Activated CD8-positive, alpha-beta T cell treated with anti-CD3 and anti-CD28 coated beads for 36 hours (primary cell): ENCODE results near the gene ADNP. TPM values are rescaled to one million over a fixed set of nuclear protein-coding genes. Genes with fewer than 3 reads are reported as not detected.

ENCODE experiments used
- ATAC-seq: fragments of 200-7000 bp; cut with Tn5 transposase; one replicate; pipeline ENCODE4 v1.10.0; 2021; ENCODE audit warnings: mild to moderate bottlenecking, moderate library complexity
- CTCF ChIA-PET: fragments of 350-600 bp; sonication (Branson Sonifier 250); formaldehyde crosslinking; loops from one replicate; lab custom pipeline; 2021; ENCODE audit warnings: antibody characterized with exemption; lab: Charles Lee
- POLR2A ChIA-PET: fragments of 350-600 bp; sonication (Branson Sonifier 250); formaldehyde crosslinking; loops from one replicate; lab custom pipeline; 2021; ENCODE audit warnings: antibody characterized with exemption; lab: Charles Lee
- DNase-seq: peaks from one replicate; pipeline ENCODE4 v3.0.0-alpha.2; 2020
- H3K27ac Mint-ChIP-seq: one replicate; pipeline ENCODE4 v1.8.0; 2021; ENCODE audit warnings: mild to moderate bottlenecking, mixed read lengths
- H3K27me3 Mint-ChIP-seq: one replicate; pipeline ENCODE4 v1.8.0; 2021; ENCODE audit warnings: mixed read lengths
- H3K36me3 Mint-ChIP-seq: one replicate; pipeline ENCODE4 v1.8.0; 2021; ENCODE audit warnings: low read depth, mixed read lengths
- H3K4me1 Mint-ChIP-seq: one replicate; pipeline ENCODE4 v1.8.0; 2021; ENCODE audit warnings: low read depth, mixed read lengths
- H3K4me3 Mint-ChIP-seq: one replicate; pipeline ENCODE4 v1.8.0; 2021; ENCODE audit warnings: mild to moderate bottlenecking, moderate library complexity, mixed read lengths
- H3K9me3 Mint-ChIP-seq: one replicate; pipeline ENCODE4 v1.8.0; 2021; ENCODE audit warnings: mixed read lengths
- CTCF ChIP-seq: fragments of 200-600 bp; IDR thresholded peaks from one replicate; pipeline ENCODE4 v1.8.0; 2022; ENCODE audit warnings: antibody characterized with exemption, mild to moderate bottlenecking
- intact Hi-C: fragments of 100-400 bp; cut with micrococcal nuclease; formaldehyde crosslinking; loops from one replicate; pipeline ENCODE4 v1.10.0; 2022
- total RNA-seq, 2 experiments: library from RNA; stranded (reverse); gene quantifications; one replicate each; pipeline ENCODE4 v1.2.3, GENCODE V29; 2021

Gene ADNP
- total RNA-seq, 2 experiments from 2014 or later, result 58.9 to 60.0 TPM

- DNase-seq (no peak), ATAC-seq (no peak)
- Mint-ChIP-seq H3K27ac (peak overlapping the region; percentile 87), H3K4me1 (peaks cover 23% of the 10 kb centered on the region), H3K4me3 (no peak overlapping the region), H3K27me3 (no peaks in the 10 kb centered on the region), H3K9me3 (no peaks in the 10 kb centered on the region), H3K36me3 (peaks cover 2% of the 10 kb centered on the region)
- intact Hi-C loops, result no loop called here
- ChIA-PET POLR2A (interaction anchor here (0.5 to 1.3 kb wide), 4 partner anchors 16 to 98 kb away, joined by 3 to 4 read pairs (median 3); partner anchors contain the start of gene BCAS4), CTCF (interaction anchor here (1.2 to 1.9 kb wide), 4 partner anchors 20 to 53 kb away, joined by 3 to 5 read pairs (median 3); partner anchors contain the start of gene BCAS4)
- no peak for TF ChIP-seq CTCF
These were observed 87.6 kb downstream of the ADNP start for GRCh38 chr20:50843331-50844276.

DNA sequence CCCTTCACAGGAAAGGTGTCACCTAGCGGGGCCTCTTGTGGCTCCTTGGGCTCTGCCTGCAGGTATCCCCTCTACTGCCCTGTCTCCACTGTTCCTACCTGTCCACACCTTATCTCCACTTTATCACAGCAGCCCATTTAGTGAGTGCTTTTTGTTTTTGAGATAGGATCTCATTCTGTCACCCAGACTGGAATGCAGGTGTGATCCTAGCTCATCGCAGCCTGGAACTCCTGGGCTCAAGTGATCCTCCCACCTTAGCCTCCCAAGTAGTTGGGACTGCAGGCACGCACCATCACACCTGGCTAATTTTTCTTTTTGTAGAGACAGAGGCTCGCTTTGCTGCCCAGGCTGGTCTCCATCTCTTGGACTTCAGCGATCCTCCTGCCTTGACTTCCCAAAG, 88.4 kb downstream of the ADNP start:
- no peak for TF ChIP-seq CTCF
- peaks cover 6% of the 10 kb centered on the region for H3K36me3 Mint-ChIP-seq
- no peak overlapping the region for H3K4me3 Mint-ChIP-seq
- intact Hi-C loops, result no loop called here
- peaks cover 26% of the 10 kb centered on the region for H3K4me1 Mint-ChIP-seq
- H3K9me3 Mint-ChIP-seq, result no peaks in the 10 kb centered on the region
- CTCF ChIA-PET, result interaction anchor here (1.2 to 1.5 kb wide), 4 partner anchors 13 to 52 kb away, joined by 3 read pairs; partner anchors contain the start of gene BCAS4
- H3K27me3 Mint-ChIP-seq, result no peaks in the 10 kb centered on the region
- no peak for DNase-seq
- H3K27ac Mint-ChIP-seq, result peak overlapping the region; percentile 58
- POLR2A ChIA-PET, result no interaction called here
- no peak for ATAC-seq

Other genes with a start within 250 kb of the ADNP start
- not detected for gene RIPOR3, start 239.9 kb downstream of the ADNP start, total RNA-seq
- 1 to 10 TPM; 4.7 to 6.6 TPM for gene PARD6B, start 199.9 kb downstream of the ADNP start, total RNA-seq
- 10 to 100 TPM; 27.3 to 31.7 TPM for gene BCAS4, start 136.4 kb downstream of the ADNP start, total RNA-seq
- gene DPM1, start 27.1 kb upstream of the ADNP start, total RNA-seq, result 10 to 100 TPM; 66.6 to 75.4 TPM
- 1 to 10 TPM; 4.6 TPM for gene MOCS3, start 27.4 kb upstream of the ADNP start, total RNA-seq
- 1 to 10 TPM; 1.8 TPM for gene KCNG1, start 91.7 kb upstream of the ADNP start, total RNA-seq